NCI-H69 (cell line): ENCODE data around the gene TRIM47.

Experiments used
- DNase-seq: peaks from one replicate; lab custom pipeline; 2025; lab: John Stamatoyannopoulos, UW

Gene TRIM47, protein sequence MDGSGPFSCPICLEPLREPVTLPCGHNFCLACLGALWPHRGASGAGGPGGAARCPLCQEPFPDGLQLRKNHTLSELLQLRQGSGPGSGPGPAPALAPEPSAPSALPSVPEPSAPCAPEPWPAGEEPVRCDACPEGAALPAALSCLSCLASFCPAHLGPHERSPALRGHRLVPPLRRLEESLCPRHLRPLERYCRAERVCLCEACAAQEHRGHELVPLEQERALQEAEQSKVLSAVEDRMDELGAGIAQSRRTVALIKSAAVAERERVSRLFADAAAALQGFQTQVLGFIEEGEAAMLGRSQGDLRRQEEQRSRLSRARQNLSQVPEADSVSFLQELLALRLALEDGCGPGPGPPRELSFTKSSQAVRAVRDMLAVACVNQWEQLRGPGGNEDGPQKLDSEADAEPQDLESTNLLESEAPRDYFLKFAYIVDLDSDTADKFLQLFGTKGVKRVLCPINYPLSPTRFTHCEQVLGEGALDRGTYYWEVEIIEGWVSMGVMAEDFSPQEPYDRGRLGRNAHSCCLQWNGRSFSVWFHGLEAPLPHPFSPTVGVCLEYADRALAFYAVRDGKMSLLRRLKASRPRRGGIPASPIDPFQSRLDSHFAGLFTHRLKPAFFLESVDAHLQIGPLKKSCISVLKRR

DNA sequence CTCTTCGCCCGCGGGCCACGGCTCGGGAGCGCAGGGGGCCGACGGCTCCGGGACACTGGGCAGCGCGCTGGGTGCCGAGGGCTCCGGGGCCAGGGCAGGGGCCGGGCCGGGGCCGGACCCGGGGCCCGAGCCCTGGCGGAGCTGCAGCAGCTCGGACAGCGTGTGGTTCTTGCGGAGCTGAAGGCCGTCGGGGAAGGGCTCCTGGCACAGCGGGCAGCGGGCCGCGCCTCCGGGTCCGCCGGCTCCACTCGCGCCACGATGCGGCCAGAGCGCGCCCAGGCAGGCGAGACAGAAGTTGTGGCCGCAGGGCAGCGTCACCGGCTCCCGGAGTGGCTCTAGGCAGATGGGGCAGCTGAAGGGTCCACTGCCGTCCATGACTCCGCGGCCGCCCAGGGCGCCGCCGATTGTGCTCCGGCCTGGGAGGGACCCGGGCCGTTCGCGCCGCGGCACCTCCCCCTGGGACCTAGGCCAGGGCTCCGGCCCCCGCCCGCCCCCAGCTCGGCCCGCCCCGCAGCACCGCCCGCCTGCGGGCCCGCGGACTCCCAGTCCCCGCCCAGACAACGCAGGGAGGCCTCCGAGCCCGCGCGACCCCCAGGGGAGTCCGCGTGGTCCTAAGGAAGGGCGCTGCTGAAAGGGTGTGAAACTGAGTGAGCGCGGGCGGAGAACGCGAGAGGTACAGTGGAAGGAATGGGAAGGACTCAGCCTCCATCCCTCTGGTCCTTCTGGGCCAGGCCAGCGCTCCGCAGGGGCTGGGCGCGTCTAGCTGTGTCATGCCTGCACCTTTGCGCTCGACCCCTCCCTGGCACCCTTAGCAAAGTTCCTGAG lies at the start of gene TRIM47:
Gene TRIM47 (minus strand): TSS at position 408 of the 825 bp plus-strand sequence. CDS start 33 bp downstream, at position 375.
- peak; percentile 79 for DNase-seq

DNA sequence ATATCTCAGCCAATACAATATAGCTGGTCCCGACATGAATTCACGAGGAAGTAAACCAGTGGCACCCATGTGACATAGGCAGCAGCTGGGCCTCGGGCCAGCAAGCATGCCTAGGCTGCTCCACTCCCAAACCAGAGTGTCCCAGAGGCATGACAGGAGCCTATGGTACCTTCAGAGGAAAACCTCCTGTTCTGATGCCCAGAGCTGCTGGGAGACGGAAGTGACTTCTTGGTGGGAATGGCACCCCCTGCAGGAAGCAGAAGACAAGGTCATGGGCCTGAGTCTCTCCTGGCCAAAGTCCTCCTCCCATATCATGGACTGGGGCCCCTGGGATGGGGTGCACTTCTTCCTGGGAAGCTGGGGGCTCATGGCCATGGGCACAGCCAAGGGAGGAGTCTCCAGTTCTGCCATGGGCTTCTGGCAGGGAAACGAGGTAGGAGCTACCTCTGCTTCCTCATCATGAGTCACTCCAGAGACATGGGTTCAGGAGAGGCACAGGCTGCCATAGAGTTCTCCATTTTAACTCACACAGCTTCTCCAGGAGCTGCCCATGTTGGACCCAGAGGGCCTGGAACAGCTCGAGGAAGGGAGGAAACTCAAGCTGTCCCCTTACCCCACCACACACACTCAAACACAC lies 49.0 kb upstream of the TRIM47 start:
- DNase-seq, result peak; percentile 71

DNA sequence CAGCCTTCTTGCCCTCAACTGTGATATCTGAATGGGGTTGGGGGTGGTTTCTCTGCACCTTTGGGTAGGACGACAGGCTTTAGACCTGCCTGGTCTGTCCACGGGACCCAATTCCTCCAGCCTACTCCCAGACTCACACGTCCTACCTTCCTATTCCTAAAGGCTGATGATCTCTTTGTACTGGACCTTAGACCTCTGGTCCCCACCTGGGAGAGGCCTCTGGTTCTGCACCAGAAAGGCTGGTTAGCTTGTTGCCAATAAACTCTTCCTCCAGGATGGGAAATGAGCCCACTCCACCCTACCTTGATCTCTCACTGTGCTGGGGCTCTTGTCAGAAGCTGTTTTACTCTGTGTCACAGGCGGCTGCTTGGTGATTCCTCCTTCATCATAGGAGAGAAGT lies 48.1 kb upstream of the TRIM47 start:
- no peak for DNase-seq

DNA sequence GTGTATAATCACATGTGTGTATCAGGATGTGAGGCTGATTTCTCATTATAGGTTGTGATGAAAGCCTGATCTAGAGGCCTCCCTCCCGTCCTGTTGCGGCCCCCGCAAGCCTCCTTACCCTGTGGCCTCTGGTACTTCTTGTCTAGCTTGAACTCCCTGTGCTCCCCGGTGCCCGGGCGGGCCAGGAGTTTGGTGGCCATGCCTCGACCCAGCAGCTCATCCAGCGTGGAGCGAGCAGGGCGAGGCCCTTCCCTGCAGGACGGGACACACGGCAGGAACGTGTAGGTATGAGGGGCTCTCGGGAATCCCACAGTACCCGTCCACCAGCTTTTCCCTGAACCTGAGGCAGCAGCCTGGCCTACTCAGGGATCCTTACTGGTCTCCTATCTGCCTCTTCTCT lies 47.5 kb upstream of the TRIM47 start:
- DNase-seq, result no peak

DNA sequence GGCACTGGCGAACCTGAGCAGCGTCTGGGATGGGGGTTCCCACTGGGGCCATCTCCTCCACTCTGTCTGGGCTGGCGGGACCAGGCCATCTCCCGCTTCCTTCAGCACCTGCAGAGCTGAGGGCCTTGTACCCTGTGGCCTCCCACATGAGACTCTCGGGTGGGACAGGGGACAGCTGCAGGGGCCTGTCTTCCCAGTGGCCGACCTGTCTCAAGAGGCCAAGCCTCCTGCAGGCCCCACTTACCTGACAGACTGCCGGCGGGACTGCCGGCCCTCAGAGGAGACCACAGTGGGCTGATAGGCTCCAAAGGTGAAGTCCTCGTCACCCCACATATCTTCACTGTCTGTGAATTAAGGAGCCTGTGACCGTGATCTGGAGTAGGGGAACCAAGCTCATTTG lies 46.7 kb upstream of the TRIM47 start:
- no peak for DNase-seq

DNA sequence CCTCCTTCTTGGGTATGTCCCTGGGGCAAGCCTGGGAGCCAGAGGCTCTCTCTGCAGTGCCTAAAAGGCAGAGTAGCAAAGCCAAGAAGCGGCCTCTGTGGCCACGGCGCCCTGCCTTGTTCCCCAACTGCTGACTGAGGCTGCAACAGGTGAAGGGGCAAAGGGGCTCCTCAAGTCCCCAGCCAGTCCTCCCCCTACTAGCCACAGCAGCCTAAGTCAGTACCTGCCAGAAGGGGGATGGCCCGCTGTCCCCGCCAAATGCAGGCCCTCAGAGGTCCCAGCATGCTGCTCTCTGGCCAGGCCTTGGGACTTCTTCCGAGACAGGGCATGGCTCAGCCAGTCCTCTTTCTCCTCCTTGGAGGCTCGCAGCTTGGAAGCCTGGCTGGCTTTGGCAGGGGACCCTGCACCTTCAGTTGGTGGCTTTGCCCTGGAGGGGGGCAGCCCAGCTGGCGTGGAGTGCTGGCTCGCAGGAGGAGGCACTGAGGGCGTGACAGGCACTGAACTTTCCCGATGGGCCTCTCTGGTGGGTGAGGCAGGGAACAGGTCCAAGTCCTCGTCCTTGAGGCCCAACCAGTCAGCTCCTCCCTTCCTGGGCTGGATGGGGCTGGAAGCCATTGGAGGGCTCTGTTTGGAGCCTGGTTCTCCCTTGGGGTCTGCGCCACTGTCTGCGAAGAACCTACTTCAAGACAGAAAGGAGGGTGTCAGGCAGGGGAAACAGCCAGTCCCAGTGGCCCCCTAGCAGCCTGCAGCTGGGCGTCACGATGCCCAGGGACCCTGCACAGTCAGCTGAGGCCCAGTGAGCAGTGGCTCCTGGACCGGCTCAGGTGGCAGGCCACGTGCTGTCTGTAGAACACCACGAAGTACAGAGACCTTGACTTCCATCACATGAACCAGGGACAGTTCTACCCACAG lies 44.8 kb upstream of the TRIM47 start:
- no peak for DNase-seq

DNA sequence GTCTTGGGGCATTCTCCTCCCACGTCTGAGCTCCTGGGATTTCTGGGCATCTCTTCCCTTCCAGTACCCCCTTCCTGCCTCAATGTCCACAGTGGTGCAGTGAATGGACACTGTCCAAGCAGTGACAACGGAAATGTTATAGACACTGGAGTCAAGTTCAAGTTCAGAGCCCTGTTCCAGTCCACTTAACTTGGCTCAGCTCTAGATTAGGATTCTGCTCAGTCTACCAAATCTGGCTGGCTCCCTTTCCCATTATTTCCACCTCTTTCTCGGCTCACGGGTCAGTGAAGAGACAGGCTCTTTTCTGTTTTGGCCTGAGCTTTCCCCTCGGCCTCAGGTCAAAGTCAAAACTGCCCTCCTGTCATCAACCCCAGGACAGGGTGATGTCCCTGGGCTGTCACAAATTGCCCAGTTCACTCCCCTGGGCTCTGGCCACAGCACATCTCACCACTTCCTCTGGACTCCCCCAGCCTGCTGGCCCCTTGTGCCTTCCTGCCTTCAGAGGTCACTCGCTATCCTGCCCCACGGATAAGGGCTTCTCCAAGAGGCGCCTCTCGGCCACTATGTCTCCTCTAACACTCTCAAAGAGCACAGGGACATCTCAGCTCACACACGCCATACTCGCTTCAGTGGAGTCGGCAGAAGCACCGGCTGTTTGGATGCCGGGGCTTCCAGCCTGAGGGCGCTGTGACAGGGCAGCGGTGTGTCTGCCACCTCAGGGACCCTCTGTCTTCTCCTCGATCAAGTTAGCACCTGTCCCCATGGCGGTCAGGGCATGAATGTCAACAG lies 44.0 kb upstream of the TRIM47 start:
- no peak for DNase-seq

DNA sequence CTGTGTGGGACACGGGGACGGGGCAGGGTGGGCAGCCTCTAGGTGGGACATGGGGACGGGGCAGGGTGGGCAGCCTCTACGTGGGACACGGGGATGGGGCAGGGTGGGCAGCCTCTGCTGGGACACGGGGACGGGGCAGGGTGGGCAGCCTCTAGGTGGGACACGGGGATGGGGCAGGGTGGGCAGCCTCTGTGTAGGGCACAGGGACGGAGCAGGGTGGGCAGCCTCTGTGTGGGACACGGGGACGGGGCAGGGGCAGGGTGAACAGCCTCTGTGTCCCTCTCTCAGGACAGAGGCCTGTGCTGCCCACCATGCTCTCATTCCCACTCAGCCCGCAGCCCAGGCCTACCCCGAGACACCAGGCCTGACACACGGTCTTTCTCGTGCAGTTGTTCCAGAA lies 43.2 kb upstream of the TRIM47 start:
- DNase-seq, result no peak

DNA sequence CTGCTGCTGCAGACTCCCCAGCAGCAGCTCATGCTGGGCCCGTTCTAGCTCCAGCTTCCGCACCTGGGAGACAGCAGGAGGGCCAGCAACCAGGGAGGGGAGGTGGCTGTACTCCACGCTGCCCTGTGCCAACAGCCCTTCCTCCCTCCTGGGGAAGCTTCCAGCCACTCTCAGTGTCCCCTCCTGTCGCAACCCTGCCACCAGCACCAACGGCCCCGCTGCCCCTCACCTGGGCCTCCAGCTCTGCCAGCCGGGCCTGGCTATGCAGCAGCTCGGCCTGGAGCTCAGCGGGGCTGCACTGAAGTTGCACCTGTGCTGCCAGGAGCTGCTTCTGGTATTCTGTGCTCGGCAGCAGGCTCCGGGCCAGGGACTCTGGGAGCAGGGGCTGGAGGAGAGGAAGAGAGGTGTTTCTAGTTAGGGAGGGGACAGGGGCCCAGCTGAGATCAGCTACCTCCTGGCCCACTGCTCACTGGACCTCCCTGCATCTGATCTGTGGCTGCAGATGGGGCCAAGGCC lies 41.7 kb upstream of the TRIM47 start:
- peak; percentile 31 for DNase-seq

DNA sequence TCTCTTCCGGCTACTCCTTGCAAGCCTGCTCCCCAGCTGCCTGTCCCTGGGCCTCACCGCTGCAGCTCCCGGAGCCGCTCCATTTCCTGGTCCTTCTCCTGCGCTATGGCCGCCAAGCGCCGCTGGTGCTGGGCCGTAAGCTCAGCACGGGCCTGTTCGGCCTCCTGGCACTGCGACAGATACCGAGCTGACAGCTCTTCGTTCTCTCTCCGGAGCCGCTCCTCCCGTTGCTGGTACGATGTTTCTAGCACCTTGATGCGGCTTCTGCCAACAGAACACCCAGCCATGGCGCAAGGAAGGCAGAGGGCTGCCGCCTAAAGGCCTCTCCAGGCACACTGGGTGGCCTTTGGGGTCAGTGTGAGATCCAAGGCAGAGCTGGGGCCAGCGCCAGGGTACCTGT lies 41.2 kb upstream of the TRIM47 start:
- no peak for DNase-seq

DNA sequence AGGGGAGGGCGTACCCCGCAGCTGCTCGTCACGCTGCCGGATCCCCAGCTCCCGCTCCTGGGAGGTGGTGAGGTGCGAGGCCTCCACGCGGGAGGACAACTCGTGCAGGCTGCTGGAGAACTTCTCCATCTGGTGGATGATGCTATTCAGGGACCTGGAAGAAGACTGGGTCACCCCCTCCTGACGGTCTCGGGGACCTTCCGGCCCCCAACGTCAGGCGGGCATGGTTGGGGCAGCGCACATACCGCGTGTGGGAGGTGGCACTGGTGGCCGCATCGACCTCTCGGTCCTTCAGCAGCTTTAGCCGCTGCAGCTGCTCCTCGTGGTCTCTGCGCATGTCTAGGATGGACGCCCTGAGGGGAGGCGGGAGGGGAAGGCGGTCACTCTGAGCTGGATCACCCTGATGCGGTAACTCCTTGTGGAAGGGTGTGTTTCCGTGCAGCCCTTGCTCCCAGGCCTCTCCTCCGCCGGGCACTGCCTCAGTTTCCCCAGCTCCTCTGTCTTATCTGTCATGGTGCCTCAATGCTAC lies 39.6 kb upstream of the TRIM47 start:
- no peak for DNase-seq

DNA sequence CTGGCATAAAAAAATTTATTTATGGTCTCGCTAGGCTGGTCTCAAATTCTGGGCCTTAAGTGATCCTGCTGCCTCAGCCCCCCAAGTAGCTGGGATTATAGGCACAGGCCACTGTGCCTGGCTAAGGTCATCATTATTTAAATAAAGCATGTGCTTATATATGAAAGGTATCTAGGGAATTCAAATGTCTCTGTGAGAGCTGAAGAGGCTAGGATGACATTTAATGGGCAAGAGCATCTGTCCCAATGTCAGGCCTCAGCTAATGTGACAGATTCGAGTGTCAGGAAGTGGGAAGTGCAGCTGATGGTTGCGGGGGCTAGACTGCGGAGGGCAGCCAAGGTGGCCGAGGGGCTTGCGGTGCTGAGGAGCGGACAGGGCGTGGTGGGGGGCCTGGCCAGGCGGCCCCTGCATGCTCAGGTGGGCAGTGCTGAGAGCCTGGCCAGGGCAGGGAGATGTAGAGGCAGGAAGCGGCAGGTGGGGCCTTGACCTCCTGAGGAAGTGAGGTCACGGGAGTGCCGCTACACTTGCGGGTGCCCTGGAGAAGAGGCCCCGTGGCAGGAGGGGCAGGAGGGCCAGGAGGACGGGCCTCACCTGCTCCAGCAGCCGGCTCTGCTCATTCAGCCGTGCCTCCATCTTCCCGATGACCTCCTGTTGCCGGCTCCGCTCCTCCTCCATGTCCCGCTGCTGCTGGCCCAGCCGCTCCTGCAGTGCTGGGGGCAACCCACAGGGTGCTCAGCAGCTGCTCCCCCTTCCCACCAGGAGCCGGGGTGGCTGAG lies 38.9 kb upstream of the TRIM47 start:
- DNase-seq, result peak; percentile 31

DNA sequence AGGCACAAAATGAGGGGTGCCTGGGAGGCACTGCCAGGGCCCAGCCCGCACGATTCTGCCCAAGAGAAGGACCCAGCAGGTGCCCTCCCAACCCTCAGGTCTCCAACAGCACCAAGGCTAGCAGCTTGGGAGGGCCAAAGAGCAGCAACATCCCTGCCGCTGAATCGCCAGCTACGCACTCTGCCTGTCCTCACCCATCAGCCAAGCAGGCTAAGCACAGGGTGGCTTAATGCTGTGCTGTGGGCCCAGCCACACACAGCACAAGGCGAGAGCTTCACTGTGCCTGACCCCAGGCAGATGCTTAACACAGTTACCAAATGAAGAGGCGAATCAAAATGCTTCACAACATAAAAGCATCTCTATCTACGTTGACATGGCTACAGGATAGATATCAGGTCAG lies 36.9 kb upstream of the TRIM47 start:
- DNase-seq, result no peak

DNA sequence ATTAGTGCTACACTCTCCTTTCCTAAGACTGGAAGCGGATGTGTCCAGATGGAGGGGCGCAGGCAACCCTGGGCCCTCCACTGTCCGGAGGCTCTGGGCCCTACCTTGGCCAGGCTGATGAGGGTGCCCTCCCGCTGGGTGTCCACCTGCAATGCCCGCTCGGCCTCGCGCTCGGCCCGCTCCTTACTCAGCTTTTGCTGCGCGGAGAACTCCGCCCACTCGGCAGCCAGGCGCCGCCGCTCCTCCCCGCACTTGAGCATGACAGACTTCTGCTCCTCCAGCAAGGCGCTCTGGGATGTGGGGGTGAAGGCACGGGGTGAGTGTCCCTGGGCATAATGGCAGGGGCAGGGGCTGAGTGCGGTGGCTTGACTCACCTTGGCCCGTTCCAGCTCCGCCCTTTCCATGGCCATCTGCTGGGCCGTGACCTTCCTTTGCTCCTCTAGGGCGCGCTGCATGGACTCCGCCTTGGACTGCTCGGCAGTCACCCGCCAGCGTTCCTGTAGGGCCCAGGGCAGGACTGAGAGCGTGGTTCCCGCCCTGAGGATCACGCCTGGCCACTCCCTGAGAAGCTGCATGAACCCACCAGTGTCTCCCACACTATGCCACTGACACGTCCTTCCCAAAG lies 36.4 kb upstream of the TRIM47 start:
- DNase-seq, result no peak

DNA sequence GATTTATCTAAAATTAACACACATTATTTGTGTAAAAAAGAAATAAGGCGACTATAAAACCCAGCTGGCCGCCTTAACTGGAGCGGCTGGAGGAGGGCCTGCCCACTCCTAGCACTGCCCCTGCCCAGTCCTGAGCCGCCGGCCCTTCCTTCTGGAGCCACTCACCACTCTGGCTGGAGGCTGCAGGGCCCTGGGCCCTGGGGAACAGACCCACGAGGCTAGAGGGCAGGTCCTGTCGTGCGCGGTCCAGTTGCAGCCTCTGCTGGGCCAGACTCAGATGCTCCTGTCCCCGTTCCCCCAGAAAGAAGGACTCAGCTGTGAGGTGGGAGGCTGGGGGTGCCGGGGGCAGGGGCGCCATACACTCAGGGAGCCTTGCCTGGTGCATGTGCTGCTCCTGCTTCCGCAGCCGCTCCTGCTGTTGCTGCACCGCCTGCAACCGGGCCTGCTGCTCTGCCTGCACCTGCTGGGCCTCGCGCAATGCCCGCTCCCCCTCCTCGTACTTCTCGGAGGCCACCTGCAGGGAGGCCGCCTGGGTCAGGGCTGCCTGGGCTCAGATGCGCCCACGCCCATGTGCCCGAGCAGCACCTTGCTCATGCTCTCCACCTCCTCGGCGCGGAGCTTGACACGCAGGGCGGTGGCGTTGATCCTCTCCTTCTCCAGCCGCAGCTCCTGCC lies 35.3 kb upstream of the TRIM47 start:
- DNase-seq, result no peak

DNA sequence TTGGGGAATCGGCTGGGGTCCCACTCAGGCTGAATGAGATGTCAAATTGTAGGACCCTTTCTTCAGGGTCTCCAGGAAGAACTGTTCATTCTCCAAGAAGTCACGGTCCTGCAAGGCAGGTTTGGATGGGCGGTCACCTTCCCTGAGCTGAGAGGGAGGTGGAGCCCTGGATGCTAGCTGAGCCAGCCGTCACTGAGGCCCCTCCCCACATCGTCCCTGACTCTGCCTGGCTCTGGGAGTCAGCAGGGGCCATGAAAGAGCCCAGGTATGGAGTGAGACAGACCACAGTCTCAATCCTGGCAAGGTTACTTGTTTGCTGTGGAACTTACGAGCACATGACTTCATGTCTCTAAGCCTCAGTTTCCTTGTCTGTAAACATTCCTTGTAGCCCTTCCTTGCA lies 32.3 kb upstream of the TRIM47 start:
- DNase-seq, result peak; percentile 68

DNA sequence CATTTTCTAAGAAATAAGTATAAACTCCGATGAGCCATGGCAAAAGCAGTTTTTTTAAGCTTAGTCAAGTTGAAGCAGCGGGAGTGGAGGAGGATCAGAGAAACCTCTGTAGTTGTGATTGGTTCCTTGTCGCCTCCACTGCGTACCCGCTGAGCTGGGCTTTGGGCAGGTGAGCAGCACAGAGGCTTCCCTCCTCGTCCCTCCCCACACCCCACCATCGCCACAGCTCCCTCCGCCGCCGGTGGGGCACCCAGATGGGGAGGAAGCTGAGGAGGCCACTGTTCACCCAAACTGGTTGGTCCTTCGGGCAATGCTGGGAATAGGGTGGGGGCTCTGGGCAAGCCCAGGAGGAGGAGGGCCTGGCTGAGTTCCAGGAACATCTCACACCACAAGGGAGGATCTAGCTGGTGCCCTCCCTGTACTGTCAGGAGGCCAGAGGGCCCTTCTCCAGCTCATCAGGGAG lies 31.5 kb upstream of the TRIM47 start:
- DNase-seq, result peak; percentile 96
